GM19397 (cell line): ENCODE data around the gene IGSF9.

Source experiments
- ATAC-seq: cut with Tn5 transposase; IDR thresholded peaks from one replicate; pipeline ENCODE4 v1.9.1; 2021; ENCODE audit warnings: mild to moderate bottlenecking, moderate library complexity; ENCODE audit not compliant: unreplicated experiment

IGSF9 gene

GRCh38 chr1:159877695-159878444 is 67.5 kb downstream of the IGSF9 start:
- ATAC-seq: no peak
